K562 (cell line): ENCODE data around the gene CACNG3. TPM values are rescaled to one million over a fixed set of nuclear protein-coding genes. Genes with fewer than 3 reads are reported as not detected.

Source experiments
- polyA plus RNA-seq, 8 experiments: library from polyadenylated mRNA; depleted of rRNA in 4 of 8; stranded (reverse) in 5 of 8; unstranded in 3 of 8; fragments of >200 nt; fragmentation: Nextera tagmentation in 2 of 8; fragmentation: Illumina TruSeq in 1 of 8; extraction: Ambion mirVana in 2 of 8; extraction: Trizol in 1 of 8; gene quantifications; 2 replicates each; pipeline versions ENCODE4 v1.2.1 to v1.2.3, GENCODE V29; 2011 to 2014; ENCODE audit warnings: inconsistent platforms in 1 of 8, missing spikeins in 1 of 8
- small RNA-seq: library from RNA; depleted of rRNA; stranded (forward); fragments of <200 nt; gene quantifications from one replicate; pipeline ENCODE3, GENCODE V24; 2014
- total RNA-seq, 7 experiments: library from RNA; depleted of rRNA in 6 of 7; stranded (reverse); fragments of >200 nt in 6 of 7; fragmentation: Illumina TruSeq in 2 of 7; extraction: Trizol in 2 of 7; gene quantifications; 2 replicates each; pipeline versions ENCODE4 v1.2.1 to v1.2.3, GENCODE V29; 2011 to 2021; ENCODE audit warnings: low replicate concordance in 1 of 7

Gene CACNG3
- total and polyA plus RNA-seq, 9 of the 15 experiments (the other 6 are each of a cell fraction or from before 2014, with no cell fraction given) = not detected

Small RNA genes within 50 kb of the gene (small RNA-seq; reads per million reads assigned to genes)
- gene RF00408 = not detected
- not detected for gene RNU7-24P
